Liver (tissue), 9 donors: ENCODE results near the gene BICDL1. TPM values are rescaled to one million over a fixed set of nuclear protein-coding genes. Genes with fewer than 3 reads are reported as not detected.

Experiments used
- DNase-seq: peaks from one replicate; pipeline ENCODE4 v3.0.0-alpha.2; 2017; ENCODE audit warnings: low spot score
- H3K27ac ChIP-seq, 2 donors: one replicate each; pipeline ENCODE4 v1.7.0; 2013; ENCODE audit warnings: inconsistent platforms in 2 of 2, low read length in 2 of 2, control low read depth in 1 of 2, low read depth in 1 of 2, mild to moderate bottlenecking in 1 of 2
- H3K27me3 ChIP-seq, 4 donors: one replicate each; pipeline versions ENCODE4 v1.6.1 to v1.7.0; 2013; ENCODE audit warnings: low read length in 3 of 4, inconsistent platforms in 1 of 4, mild to moderate bottlenecking in 1 of 4, moderate library complexity in 1 of 4; ENCODE audit not compliant: control insufficient read depth in 4 of 4, insufficient read depth in 4 of 4
- H3K36me3 ChIP-seq, 4 donors: one replicate each; pipeline versions ENCODE4 v1.6.1 to v1.7.0; 2013; ENCODE audit warnings: low read length in 3 of 4, mild to moderate bottlenecking in 3 of 4, low read depth in 1 of 4, moderate library complexity in 1 of 4; ENCODE audit not compliant: control insufficient read depth in 4 of 4, insufficient read depth in 3 of 4
- H3K4me1 ChIP-seq, 4 donors: one replicate each; pipeline versions ENCODE4 v1.6.1 to v1.7.0; 2013; ENCODE audit warnings: low read length in 3 of 4, mild to moderate bottlenecking in 3 of 4, moderate library complexity in 1 of 4; ENCODE audit not compliant: control insufficient read depth in 4 of 4, insufficient read depth in 4 of 4
- H3K4me3 ChIP-seq, 3 donors: one replicate each; pipeline versions ENCODE4 v1.6.1 to v1.7.0; 2013; ENCODE audit warnings: low read length in 3 of 3, control low read depth in 1 of 3, low read depth in 1 of 3, mild to moderate bottlenecking in 1 of 3
- H3K9ac ChIP-seq, 2 donors: one replicate each; pipeline ENCODE4 v1.7.0; 2013; ENCODE audit warnings: low read length in 2 of 2, mild to moderate bottlenecking in 2 of 2, moderate library complexity in 2 of 2, control low read depth in 1 of 2, low read depth in 1 of 2
- H3K9me3 ChIP-seq, 4 donors: one replicate each; pipeline versions ENCODE4 v1.6.1 to v1.7.0; 2013; ENCODE audit warnings: low read length in 3 of 4; ENCODE audit not compliant: control insufficient read depth in 4 of 4
- ATF3 ChIP-seq: IDR thresholded peaks from 2 replicates; pipeline ENCODE4 v1.6.1; 2016; ENCODE audit warnings: antibody characterized with exemption
- CTCF ChIP-seq: fragments of 150-350 bp; IDR thresholded peaks from 2 replicates; pipeline ENCODE4 v1.5.1; 2017; ENCODE audit warnings: improper control_type of control experiment, low read depth, low read length; ENCODE audit not compliant: missing input control
- EGR1 ChIP-seq, 2 donors: IDR thresholded peaks; 2 replicates each; pipeline ENCODE4 v1.6.1; 2016 to 2018; ENCODE audit warnings: antibody characterized with exemption in 2 of 2, low read depth in 2 of 2
- FOXA1 ChIP-seq: IDR thresholded peaks from 2 replicates; pipeline ENCODE4 v1.6.1; 2016; ENCODE audit warnings: antibody characterized with exemption
- FOXA2 ChIP-seq: IDR thresholded peaks from 2 replicates; pipeline ENCODE4 v1.6.1; 2016; ENCODE audit warnings: antibody characterized with exemption
- GABPA ChIP-seq, 2 donors: IDR thresholded peaks in 1 of 2; conservative IDR thresholded peaks in 1 of 2; 2 replicates each; pipeline ENCODE4 v1.6.1; 2016; ENCODE audit warnings: antibody characterized with exemption in 2 of 2, mild to moderate bottlenecking in 1 of 2, moderate library complexity in 1 of 2
- HNF4A ChIP-seq, 2 donors: conservative IDR thresholded peaks; 2 replicates each; pipeline ENCODE4 v1.6.1; 2016; ENCODE audit warnings: antibody characterized with exemption in 2 of 2, mild to moderate bottlenecking in 2 of 2
- HNF4G ChIP-seq: IDR thresholded peaks from 2 replicates; pipeline ENCODE4 v1.6.1; 2016; ENCODE audit warnings: antibody characterized with exemption
- JUND ChIP-seq, 2 donors: IDR thresholded peaks; 2 replicates each; pipeline ENCODE4 v1.6.1; 2016; ENCODE audit warnings: antibody characterized with exemption in 2 of 2
- NR2F2 ChIP-seq: IDR thresholded peaks from 2 replicates; pipeline ENCODE4 v1.6.1; 2016; ENCODE audit warnings: antibody characterized with exemption
- RAD21 ChIP-seq, 2 donors: IDR thresholded peaks; 2 replicates each; pipeline ENCODE4 v1.6.1; 2016; ENCODE audit warnings: antibody characterized with exemption in 2 of 2, mild to moderate bottlenecking in 2 of 2
- RXRA ChIP-seq, 2 donors: IDR thresholded peaks; 2 replicates each; pipeline ENCODE4 v1.6.1; 2017 to 2018; ENCODE audit warnings: antibody characterized with exemption in 2 of 2, mild to moderate bottlenecking in 1 of 2
- SP1 ChIP-seq: IDR thresholded peaks from 2 replicates; pipeline ENCODE4 v1.6.1; 2018; ENCODE audit warnings: antibody characterized with exemption, mild to moderate bottlenecking
- TAF1 ChIP-seq: conservative IDR thresholded peaks from 2 replicates; pipeline ENCODE4 v1.6.1; 2016; ENCODE audit warnings: antibody characterized with exemption, mild to moderate bottlenecking
- YY1 ChIP-seq: IDR thresholded peaks from 2 replicates; pipeline ENCODE4 v1.6.1; 2016; ENCODE audit warnings: antibody characterized with exemption, mild to moderate bottlenecking
- WGBS: extraction: QIAGEN DNeasy Blood & Tissue Kit; methylation state at CpG from one replicate; pipeline ENCODE4 v1.1.7; 2013; 5-methylcytosine and 5-hydroxymethylcytosine counted together
- polyA plus RNA-seq, 2 donors: library from polyadenylated mRNA; stranded (reverse) in 1 of 2; unstranded in 1 of 2; fragments of 200-250 nt in 1 of 2; fragments of >200 nt in 1 of 2; fragmentation: Nextera tagmentation in 1 of 2; extraction: Ambion mirVana in 1 of 2; gene quantifications; one replicate each; pipeline versions ENCODE4 v1.2.1 to v1.2.3, GENCODE V29; 2013 to 2015
- total RNA-seq, 2 donors: library from RNA; depleted of rRNA; stranded (reverse); fragments of >200 nt; gene quantifications; one replicate each; pipeline ENCODE4 v1.2.3, GENCODE V29; 2014
- TF ChIP-seq, protein P1 (sequence below): IDR thresholded peaks from 2 replicates; pipeline ENCODE4 v1.6.1; 2016; ENCODE audit warnings: antibody characterized with exemption
- TF ChIP-seq, protein P2 (sequence below): IDR thresholded peaks from 2 replicates; pipeline ENCODE4 v1.6.1; 2016; ENCODE audit warnings: antibody characterized with exemption, mild to moderate bottlenecking
- TF ChIP-seq, protein P3 (sequence below): IDR thresholded peaks from 2 replicates; pipeline ENCODE4 v1.6.1; 2016; ENCODE audit warnings: antibody characterized with exemption
- donor health status: healthy.
- donor health status: healthy.
- donor health status: healthy.
- donor health status: healthy.
- donor health status: healthy.

The BICDL1 gene
- total and polyA plus RNA-seq, 4 donors, result 0.65 to 3.8 (median 2.3) TPM

DNA sequence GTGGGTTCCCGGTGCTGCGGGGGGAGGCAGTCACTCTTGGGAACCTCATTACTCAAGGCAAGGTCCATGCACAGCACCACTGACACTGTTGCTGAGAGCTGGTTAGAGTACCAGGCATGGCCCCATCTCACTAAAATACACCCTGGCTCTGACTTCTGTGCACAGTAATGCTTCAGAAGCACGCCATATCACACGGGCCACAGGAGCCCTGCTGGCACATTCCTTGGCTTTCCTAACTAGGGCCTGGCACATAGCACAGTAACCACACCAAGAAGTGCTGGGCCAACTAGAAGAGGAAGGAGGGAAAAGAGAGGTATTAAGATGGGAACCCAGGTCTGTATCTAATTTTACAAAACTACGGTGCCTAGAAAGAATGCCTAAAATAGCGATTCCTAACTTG is 141.0 kb downstream of the BICDL1 start:
- H3K9me3 ChIP-seq, result no peaks in the 10 kb centered on the region
- no peak for DNase-seq
- no peaks in the 10 kb centered on the region for H3K4me1 ChIP-seq
- no peak overlapping the region for H3K4me3 ChIP-seq
- TF ChIP-seq CTCF, result no peak
- TF ChIP-seq FOXA2, result no peak
- TF ChIP-seq, protein P1, sequence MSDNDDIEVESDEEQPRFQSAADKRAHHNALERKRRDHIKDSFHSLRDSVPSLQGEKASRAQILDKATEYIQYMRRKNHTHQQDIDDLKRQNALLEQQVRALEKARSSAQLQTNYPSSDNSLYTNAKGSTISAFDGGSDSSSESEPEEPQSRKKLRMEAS, result no peak
- no peak for TF ChIP-seq GABPA (IDR thresholded peaks at IDR 0.05 in 1 of 2, conservative IDR thresholded peaks at IDR 0.05 in 1 of 2)
- TF ChIP-seq SP1, result no peak
- TF ChIP-seq, protein P2, sequence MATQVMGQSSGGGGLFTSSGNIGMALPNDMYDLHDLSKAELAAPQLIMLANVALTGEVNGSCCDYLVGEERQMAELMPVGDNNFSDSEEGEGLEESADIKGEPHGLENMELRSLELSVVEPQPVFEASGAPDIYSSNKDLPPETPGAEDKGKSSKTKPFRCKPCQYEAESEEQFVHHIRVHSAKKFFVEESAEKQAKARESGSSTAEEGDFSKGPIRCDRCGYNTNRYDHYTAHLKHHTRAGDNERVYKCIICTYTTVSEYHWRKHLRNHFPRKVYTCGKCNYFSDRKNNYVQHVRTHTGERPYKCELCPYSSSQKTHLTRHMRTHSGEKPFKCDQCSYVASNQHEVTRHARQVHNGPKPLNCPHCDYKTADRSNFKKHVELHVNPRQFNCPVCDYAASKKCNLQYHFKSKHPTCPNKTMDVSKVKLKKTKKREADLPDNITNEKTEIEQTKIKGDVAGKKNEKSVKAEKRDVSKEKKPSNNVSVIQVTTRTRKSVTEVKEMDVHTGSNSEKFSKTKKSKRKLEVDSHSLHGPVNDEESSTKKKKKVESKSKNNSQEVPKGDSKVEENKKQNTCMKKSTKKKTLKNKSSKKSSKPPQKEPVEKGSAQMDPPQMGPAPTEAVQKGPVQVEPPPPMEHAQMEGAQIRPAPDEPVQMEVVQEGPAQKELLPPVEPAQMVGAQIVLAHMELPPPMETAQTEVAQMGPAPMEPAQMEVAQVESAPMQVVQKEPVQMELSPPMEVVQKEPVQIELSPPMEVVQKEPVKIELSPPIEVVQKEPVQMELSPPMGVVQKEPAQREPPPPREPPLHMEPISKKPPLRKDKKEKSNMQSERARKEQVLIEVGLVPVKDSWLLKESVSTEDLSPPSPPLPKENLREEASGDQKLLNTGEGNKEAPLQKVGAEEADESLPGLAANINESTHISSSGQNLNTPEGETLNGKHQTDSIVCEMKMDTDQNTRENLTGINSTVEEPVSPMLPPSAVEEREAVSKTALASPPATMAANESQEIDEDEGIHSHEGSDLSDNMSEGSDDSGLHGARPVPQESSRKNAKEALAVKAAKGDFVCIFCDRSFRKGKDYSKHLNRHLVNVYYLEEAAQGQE, result no peak
- no peak for TF ChIP-seq JUND (IDR thresholded peaks at IDR 0.05)
- TF ChIP-seq RXRA (IDR thresholded peaks at IDR 0.05), result no peak
- no peak for TF ChIP-seq ATF3
- no peak for TF ChIP-seq EGR1 (IDR thresholded peaks at IDR 0.05; ENCODE audit: low read depth in 2 of 2)
- TF ChIP-seq YY1, result no peak
- TF ChIP-seq HNF4A (conservative IDR thresholded peaks at IDR 0.05), result no peak
- TF ChIP-seq HNF4G, result no peak
- TF ChIP-seq RAD21 (IDR thresholded peaks at IDR 0.05), result no peak
- TF ChIP-seq, protein P3, sequence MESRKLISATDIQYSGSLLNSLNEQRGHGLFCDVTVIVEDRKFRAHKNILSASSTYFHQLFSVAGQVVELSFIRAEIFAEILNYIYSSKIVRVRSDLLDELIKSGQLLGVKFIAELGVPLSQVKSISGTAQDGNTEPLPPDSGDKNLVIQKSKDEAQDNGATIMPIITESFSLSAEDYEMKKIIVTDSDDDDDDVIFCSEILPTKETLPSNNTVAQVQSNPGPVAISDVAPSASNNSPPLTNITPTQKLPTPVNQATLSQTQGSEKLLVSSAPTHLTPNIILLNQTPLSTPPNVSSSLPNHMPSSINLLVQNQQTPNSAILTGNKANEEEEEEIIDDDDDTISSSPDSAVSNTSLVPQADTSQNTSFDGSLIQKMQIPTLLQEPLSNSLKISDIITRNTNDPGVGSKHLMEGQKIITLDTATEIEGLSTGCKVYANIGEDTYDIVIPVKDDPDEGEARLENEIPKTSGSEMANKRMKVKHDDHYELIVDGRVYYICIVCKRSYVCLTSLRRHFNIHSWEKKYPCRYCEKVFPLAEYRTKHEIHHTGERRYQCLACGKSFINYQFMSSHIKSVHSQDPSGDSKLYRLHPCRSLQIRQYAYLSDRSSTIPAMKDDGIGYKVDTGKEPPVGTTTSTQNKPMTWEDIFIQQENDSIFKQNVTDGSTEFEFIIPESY, result no peak
- H3K27me3 ChIP-seq, result no peaks in the 10 kb centered on the region
- no peak overlapping the region for H3K9ac ChIP-seq
- peaks cover 35 to 88% (median 72%) of the 10 kb centered on the region in 4 donors for H3K36me3 ChIP-seq
- WGBS, result 95% methylated on average over 6 of the region's 6 CpGs
- no peak overlapping the region for H3K27ac ChIP-seq

DNA sequence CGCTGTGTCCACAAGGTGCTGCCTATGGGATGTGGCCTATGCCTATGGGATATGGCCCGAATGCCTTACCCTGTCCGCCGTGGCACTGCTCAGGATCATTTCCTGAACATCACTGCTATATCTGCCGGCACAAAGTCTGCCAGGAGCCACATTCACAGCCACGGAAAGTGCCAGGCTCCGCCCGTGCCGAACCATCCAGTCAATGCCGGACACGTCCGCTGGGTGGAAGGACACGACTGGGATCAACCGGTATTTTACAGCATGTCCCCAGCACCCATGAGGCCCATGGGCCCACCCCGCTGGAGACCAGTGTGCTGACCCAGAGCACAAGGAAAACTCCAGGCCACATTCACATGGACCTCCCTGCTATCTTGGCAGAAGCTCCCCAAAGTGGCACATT is 142.1 kb downstream of the BICDL1 start:
- WGBS, result 98% methylated on average over 15 of the region's 15 CpGs
- no peaks in the 10 kb centered on the region for H3K9me3 ChIP-seq
- DNase-seq, result no peak
- H3K9ac ChIP-seq, result no peak overlapping the region
- H3K27ac ChIP-seq, result no peak overlapping the region
- no peak overlapping the region for H3K4me3 ChIP-seq
- peaks cover 35 to 96% (median 75%) of the 10 kb centered on the region in 4 donors for H3K36me3 ChIP-seq
- H3K27me3 ChIP-seq, result no peaks in the 10 kb centered on the region
- H3K4me1 ChIP-seq, result no peaks in the 10 kb centered on the region
- no peak for TF ChIP-seq SP1
- no peak for TF ChIP-seq RAD21 (IDR thresholded peaks at IDR 0.05)
- no peak for TF ChIP-seq FOXA1
- TF ChIP-seq NR2F2, result no peak
- TF ChIP-seq GABPA (IDR thresholded peaks at IDR 0.05 in 1 of 2, conservative IDR thresholded peaks at IDR 0.05 in 1 of 2), result no peak
- no peak for TF ChIP-seq HNF4G
- no peak for TF ChIP-seq FOXA2
- TF ChIP-seq CTCF, result no peak
- TF ChIP-seq, protein P2, result no peak
- TF ChIP-seq, protein P1, result no peak
- TF ChIP-seq TAF1, result no peak
